ENCODE measurements around the gene TICRR.
"Not testable (repeated sequence)": the region's sequence is repeated elsewhere in the genome, so short reads cannot be mapped to it uniquely, and the experiment has no call there.

Gene TICRR

GRCh38 chr15:89533861-89534544, 41.3 kb upstream of the TICRR start:
- Histone ChIP-seq H3K9me3 (replicated peaks in 1 of 11) (peaks cover 22 to 31% (median 27%) of the 10 kb centered on the region in 11 experiments), H3K4me3 (no peak overlapping the region), H3K4me1 (no peaks in the 10 kb centered on the region), H3K4me2 (no peak overlapping the region), H3K9ac (no peak overlapping the region), H4K20me1 (no peaks in the 10 kb centered on the region; a peak in 1 of 22 replicates), H3K27me3 (no peaks in the 10 kb centered on the region), H3K36me3 (no peaks in the 10 kb centered on the region), H3K27ac (no peak overlapping the region)
- TF ChIP-seq Cebpa-rat (IDR thresholded peaks at IDR 0.05): no peak

- Histone ChIP-seq H4K20me1 (no peaks in the 10 kb centered on the region), H3K27me3 (no peaks in the 10 kb centered on the region), H3K27ac (no peak overlapping the region), H3K4me1 (no peaks in the 10 kb centered on the region), H3K9me3 (replicated peaks in 1 of 11) (peaks cover 24 to 38% (median 31%) of the 10 kb centered on the region in 11 experiments), H3K4me2 (no peak overlapping the region), H3K4me3 (no peak overlapping the region), H3K9ac (no peak overlapping the region), H3K36me3 (no peaks in the 10 kb centered on the region)
- no peak for TF ChIP-seq Cebpa-rat (IDR thresholded peaks at IDR 0.05)
Measured at GRCh38 chr15:89539027-89539426, 36.2 kb upstream of the TICRR start.

- no peak overlapping the region for H3K4me2 ChIP-seq
- H3K4me1 ChIP-seq: no peaks in the 10 kb centered on the region
- TF ChIP-seq Cebpa-rat (IDR thresholded peaks at IDR 0.05): no peak
- H3K9me3 ChIP-seq (replicated peaks in 1 of 11): peaks cover 15 to 27% (median 22%) of the 10 kb centered on the region in 11 experiments
- no peak overlapping the region for H3K9ac ChIP-seq
- H3K4me3 ChIP-seq: no peak overlapping the region
- H4K20me1 ChIP-seq: no peaks in the 10 kb centered on the region
- H3K36me3 ChIP-seq: no peaks in the 10 kb centered on the region
- H3K27me3 ChIP-seq: no peaks in the 10 kb centered on the region
- no peak overlapping the region for H3K27ac ChIP-seq
Measured at GRCh38 chr15:89542369-89542768, 32.9 kb upstream of the TICRR start.

GRCh38 chr15:89543389-89543788, 31.9 kb upstream of the TICRR start:
- H3K27ac ChIP-seq: no peak overlapping the region
- H3K4me2 ChIP-seq: no peak overlapping the region
- H3K36me3 ChIP-seq: no peaks in the 10 kb centered on the region
- no peaks in the 10 kb centered on the region for H3K4me1 ChIP-seq
- no peak for TF ChIP-seq Cebpa-rat (IDR thresholded peaks at IDR 0.05)
- H3K9me3 ChIP-seq (replicated peaks in 1 of 11): peaks cover 5 to 20% (median 15%) of the 10 kb centered on the region in 11 experiments; a peak in 20 of 22 replicates
- H3K27me3 ChIP-seq: no peaks in the 10 kb centered on the region
- H3K4me3 ChIP-seq: no peak overlapping the region
- no peaks in the 10 kb centered on the region for H4K20me1 ChIP-seq
- H3K9ac ChIP-seq: no peak overlapping the region

- peaks cover 0 to 16% (median 9%) of the 10 kb centered on the region in 10 experiments; a peak in 12 of 20 replicates for H3K4me1 ChIP-seq
- H3K9me3 ChIP-seq (replicated peaks in 1 of 11); H3K27ac ChIP-seq; H4K20me1 ChIP-seq; H3K9ac ChIP-seq; H3K4me3 ChIP-seq; H3K36me3 ChIP-seq; H3K4me2 ChIP-seq; H3K27me3 ChIP-seq: not testable (repeated sequence)
Measured at GRCh38 chr15:89549138-89549537, 26.1 kb upstream of the TICRR start.

GRCh38 chr15:89550427-89550826, 24.8 kb upstream of the TICRR start:
- H3K4me1 ChIP-seq: peaks cover 11 to 21% (median 15%) of the 10 kb centered on the region in 10 experiments
- no peak overlapping the region for H3K4me2 ChIP-seq
- no peak overlapping the region for H3K4me3 ChIP-seq
- no peaks in the 10 kb centered on the region for H3K27me3 ChIP-seq
- no peak overlapping the region for H3K9ac ChIP-seq
- no peak for TF ChIP-seq Cebpa-rat (IDR thresholded peaks at IDR 0.05)
- no peaks in the 10 kb centered on the region for H4K20me1 ChIP-seq
- peaks cover 0 to 8% (median 0%) of the 10 kb centered on the region in 11 experiments; a peak in 3 of 22 replicates for H3K9me3 ChIP-seq (replicated peaks in 1 of 11)
- no peaks in the 10 kb centered on the region for H3K36me3 ChIP-seq
- H3K27ac ChIP-seq: no peak overlapping the region

- Histone ChIP-seq H4K20me1 (no peaks in the 10 kb centered on the region), H3K4me2 (peak overlapping the region in 5 of 11 experiments; percentile 0 to 53 (median 34); a peak in 9 of 22 replicates), H3K27ac (peak overlapping the region in 2 of 11 experiments; percentile 23 to 28; a peak in 2 of 22 replicates), H3K4me3 (no peak overlapping the region), H3K9ac (no peak overlapping the region), H3K4me1 (peaks cover 13 to 25% (median 16%) of the 10 kb centered on the region in 10 experiments), H3K27me3 (no peaks in the 10 kb centered on the region), H3K9me3 (replicated peaks in 1 of 11) (peaks cover 0 to 8% (median 0%) of the 10 kb centered on the region in 11 experiments; a peak in 3 of 22 replicates), H3K36me3 (no peaks in the 10 kb centered on the region)
- no peak for TF ChIP-seq Cebpa-rat (IDR thresholded peaks at IDR 0.05)
Measured at GRCh38 chr15:89551550-89551949, 23.7 kb upstream of the TICRR start.

- Histone ChIP-seq H3K4me1 (peaks cover 13 to 25% (median 16%) of the 10 kb centered on the region in 10 experiments), H3K4me3 (no peak overlapping the region), H3K9me3 (replicated peaks in 1 of 11) (no peaks in the 10 kb centered on the region), H3K27me3 (no peaks in the 10 kb centered on the region), H3K9ac (no peak overlapping the region), H4K20me1 (no peaks in the 10 kb centered on the region), H3K27ac (no peak overlapping the region), H3K4me2 (no peak overlapping the region), H3K36me3 (no peaks in the 10 kb centered on the region)
- no peak for TF ChIP-seq Cebpa-rat (IDR thresholded peaks at IDR 0.05)
Measured at GRCh38 chr15:89553632-89554031, 21.6 kb upstream of the TICRR start.

- no peaks in the 10 kb centered on the region for H3K27me3 ChIP-seq
- no peak overlapping the region for H3K9ac ChIP-seq
- H3K27ac ChIP-seq: no peak overlapping the region
- peak overlapping the region in 2 of 11 experiments; percentile 28 to 35; a peak in 2 of 22 replicates for H3K4me2 ChIP-seq
- H3K9me3 ChIP-seq (replicated peaks in 1 of 11): no peaks in the 10 kb centered on the region
- H4K20me1 ChIP-seq: no peaks in the 10 kb centered on the region
- no peak overlapping the region for H3K4me3 ChIP-seq
- peaks cover 13 to 25% (median 16%) of the 10 kb centered on the region in 10 experiments for H3K4me1 ChIP-seq
- no peak for TF ChIP-seq Cebpa-rat (IDR thresholded peaks at IDR 0.05)
- H3K36me3 ChIP-seq: no peaks in the 10 kb centered on the region
Measured at GRCh38 chr15:89554247-89554646, 21.0 kb upstream of the TICRR start.

- no peaks in the 10 kb centered on the region; a peak in 1 of 22 replicates for H3K9me3 ChIP-seq (replicated peaks in 1 of 11)
- H3K4me1 ChIP-seq: peaks cover 13 to 25% (median 16%) of the 10 kb centered on the region in 10 experiments
- H4K20me1 ChIP-seq: no peaks in the 10 kb centered on the region
- no peaks in the 10 kb centered on the region for H3K27me3 ChIP-seq
- no peak overlapping the region for H3K9ac ChIP-seq
- H3K27ac ChIP-seq: no peak overlapping the region
- H3K4me2 ChIP-seq: peak overlapping the region in 2 of 11 experiments; percentile 1 to 54; a peak in 1 of 22 replicates
- H3K36me3 ChIP-seq: no peaks in the 10 kb centered on the region
- no peak for TF ChIP-seq Cebpa-rat (IDR thresholded peaks at IDR 0.05)
- H3K4me3 ChIP-seq: no peak overlapping the region
Measured at GRCh38 chr15:89555768-89556167, 19.5 kb upstream of the TICRR start.

Measured in BLaER1 treated with 17β-estradiol and CSF1 and Interleukin-3, amounts not matched to agents 10 nM and 100 nM (cell line).